Skin of body (tissue), 2 donors: ENCODE data around the gene SOWAHC. TPM values are rescaled to one million over a fixed set of nuclear protein-coding genes. Genes with fewer than 3 reads are reported as not detected.

ENCODE experiments used
- DNase-seq: peaks from one replicate; lab custom pipeline; 2025; lab: John Stamatoyannopoulos, UW
- total RNA-seq: library from RNA; depleted of rRNA; stranded (reverse); fragments of >200 nt; gene quantifications from one replicate; pipeline ENCODE4 v1.2.3, GENCODE V29; 2014

SOWAHC gene
- total RNA-seq, 1 donor from 2014 or later, result 20.8 TPM

GRCh38 chr2:109644571-109645275, 30.6 kb downstream of the SOWAHC start:
- DNase-seq, result no peak

- DNase-seq, result no peak
Observed at GRCh38 chr2:109645412-109646184, 31.4 kb downstream of the SOWAHC start.

DNA sequence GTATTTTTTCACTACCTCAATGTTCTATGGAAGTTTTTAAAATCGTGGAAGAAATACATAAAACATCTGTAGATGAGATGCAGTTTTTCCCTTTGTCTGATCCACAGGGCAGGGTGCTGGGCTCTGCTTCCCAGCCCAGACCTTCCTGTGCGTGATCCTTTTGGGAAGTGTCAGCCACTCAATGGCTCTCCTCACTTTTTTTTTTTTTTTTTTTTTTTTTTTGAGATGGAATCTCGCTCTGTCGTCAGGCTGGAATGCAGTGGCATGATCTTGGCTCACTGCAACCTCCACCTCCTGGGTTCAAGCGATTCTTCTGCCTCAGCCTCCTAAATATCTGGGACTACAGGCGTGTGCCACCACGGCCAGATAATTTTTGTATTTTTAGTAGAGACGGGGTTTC, 32.8 kb downstream of the SOWAHC start:
- no peak for DNase-seq

DNA sequence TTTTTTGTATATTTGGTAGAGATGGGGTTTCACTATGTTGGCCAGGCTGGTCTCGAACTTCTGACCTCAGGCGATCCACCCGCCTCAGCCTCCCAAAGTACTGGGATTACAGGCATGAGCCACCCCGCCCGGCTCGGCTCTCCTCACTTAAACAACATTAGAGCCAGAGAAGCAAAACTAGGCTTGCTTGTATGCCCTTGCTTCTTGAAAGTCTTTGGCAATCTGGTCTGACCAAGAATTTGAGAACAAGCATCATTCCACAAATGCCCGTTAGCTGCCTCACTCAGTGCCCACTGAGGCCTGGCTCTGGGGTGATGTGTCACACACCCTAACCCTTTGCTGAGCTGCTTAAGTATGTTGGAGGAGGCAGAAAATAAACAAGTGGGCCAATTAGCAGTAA, 33.5 kb downstream of the SOWAHC start:
- DNase-seq, result no peak

GRCh38 chr2:109648041-109648527, 33.9 kb downstream of the SOWAHC start:
- no peak for DNase-seq

- DNase-seq, result no peak
Observed at GRCh38 chr2:109649736-109650695, 35.9 kb downstream of the SOWAHC start.

- DNase-seq, result no peak
Observed at GRCh38 chr2:109654326-109655050, 40.3 kb downstream of the SOWAHC start.

- no peak for DNase-seq
Observed at GRCh38 chr2:109655287-109655686, 41.1 kb downstream of the SOWAHC start.

DNA sequence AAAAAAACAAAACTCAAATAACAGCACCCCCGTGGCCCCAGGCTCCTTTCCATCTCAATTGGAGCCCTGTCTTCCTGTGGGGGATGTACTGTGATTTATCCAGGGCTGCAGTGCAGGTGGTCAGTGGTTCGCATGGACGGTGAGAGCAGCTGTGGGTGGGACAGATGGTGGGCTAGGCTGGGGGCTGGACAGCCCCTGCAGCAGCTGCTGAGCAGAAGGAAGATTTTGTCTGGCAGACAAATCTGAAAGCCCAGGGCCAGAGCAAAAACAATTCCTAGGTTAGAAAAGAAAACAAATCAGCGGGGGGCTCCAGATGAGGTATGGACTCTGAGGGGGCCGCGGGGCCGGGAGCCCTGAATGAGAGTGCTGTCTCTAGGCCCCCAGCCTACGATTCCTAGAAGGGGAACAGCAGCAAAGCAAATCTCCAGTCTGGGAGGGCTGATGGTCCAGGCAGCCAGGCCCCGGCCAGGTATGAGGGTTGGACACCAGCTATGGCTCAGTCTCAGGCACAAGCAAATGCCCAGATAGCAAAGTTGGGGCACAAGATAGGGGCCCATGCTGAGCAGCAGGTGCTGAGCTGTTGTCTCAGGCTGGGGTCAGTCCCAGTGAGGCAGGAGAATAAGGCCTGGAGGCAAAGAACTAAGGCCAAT, 45.4 kb downstream of the SOWAHC start:
- no peak for DNase-seq

GRCh38 chr2:109660046-109660860, 46.1 kb downstream of the SOWAHC start:
- DNase-seq, result no peak

DNA sequence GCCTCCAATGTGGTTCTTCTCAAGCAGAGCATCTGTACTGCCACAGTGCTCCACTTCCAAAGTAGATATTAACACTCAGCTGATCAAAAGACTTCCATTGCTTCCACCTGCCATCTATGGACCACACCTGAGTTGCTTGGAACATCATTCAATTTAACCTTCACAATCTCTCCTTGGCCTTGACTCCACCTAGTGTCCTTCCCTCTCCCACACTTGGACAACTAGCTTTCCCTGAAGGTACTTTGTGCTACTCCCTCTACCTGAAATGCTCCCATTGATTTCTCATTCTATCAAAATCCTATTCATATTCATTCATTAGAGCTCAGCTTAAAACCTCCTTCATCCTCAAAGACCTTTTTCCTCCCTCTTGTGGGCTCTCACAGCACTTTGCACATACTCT, 48.7 kb downstream of the SOWAHC start:
- DNase-seq, result no peak

- peak; percentile 85 for DNase-seq
Observed at GRCh38 chr2:109663721-109664120, 49.6 kb downstream of the SOWAHC start.

- DNase-seq, result no peak
Observed at GRCh38 chr2:109666466-109666865, 52.3 kb downstream of the SOWAHC start.

Other genes with a start within 250 kb of the SOWAHC start
- 89.9 TPM for gene SEPTIN10, start 398 bp upstream of the SOWAHC start, total RNA-seq
- gene RGPD5, start 179.9 kb downstream of the SOWAHC start, total RNA-seq, result 77.7 TPM